LNCaP clone FGC (cell line): ENCODE measurements around the gene SOCS1.

Experiments
- DNase-seq: peaks from one replicate; pipeline ENCODE4 v3.0.0-alpha.2; 2011; ENCODE audit warnings: low read depth
- H3K4me3 ChIP-seq: 2 replicates; pipeline ENCODE4 v1.5.1; 2011; ENCODE audit warnings: mild to moderate bottlenecking, low read depth, low read length, control low read depth
- CTCF ChIP-seq: IDR thresholded peaks from 2 replicates; pipeline ENCODE4 v1.5.1; 2012; ENCODE audit warnings: mild to moderate bottlenecking; ENCODE audit not compliant: control insufficient read depth, insufficient read depth; ENCODE audit errors: extremely low read depth

Gene SOCS1

GRCh38 chr16:11205065-11205699, 50.8 kb downstream of the SOCS1 start:
- no peak for TF ChIP-seq CTCF
- no peak for DNase-seq
- no peak overlapping the region for H3K4me3 ChIP-seq

GRCh38 chr16:11204513-11205047, 51.4 kb downstream of the SOCS1 start:
- H3K4me3 ChIP-seq, result no peak overlapping the region
- no peak for DNase-seq
- no peak for TF ChIP-seq CTCF
